HEK293 (cell line): ENCODE measurements around the gene PLXND1.

Experiments
- CTCF ChIA-PET: fragments of 350-600 bp; formaldehyde crosslinking; extraction: SDS; loops from one replicate; lab custom pipeline; 2021; ENCODE audit warnings: antibody characterized with exemption; lab: Yijun Ruan, JAX
- POLR2A ChIA-PET: fragments of 300-600 bp; formaldehyde crosslinking; extraction: SDS; loops from one replicate; lab custom pipeline; 2020; ENCODE audit warnings: antibody characterized with exemption, inconsistent platforms; lab: Yijun Ruan, JAX
- H3K27ac ChIP-seq: fragments of 200-500 bp; sonication (Bioruptor generic); 2 replicates; pipeline ENCODE4 v1.5.1; 2014; ENCODE audit warnings: low read depth, low read length, control low read depth, inconsistent platforms; ENCODE audit errors: extremely low read depth
- H3K36me3 ChIP-seq, 2 experiments: fragments of 200-500 bp in 1 of 2; sonication (Bioruptor generic) in 1 of 2; 1 replicate in 1 of 2; 2 replicates in 1 of 2; pipeline ENCODE4 v1.5.1; 2014 to 2017; ENCODE audit warnings: inconsistent platforms in 2 of 2, low read length in 2 of 2; ENCODE audit not compliant: control insufficient read depth in 2 of 2, insufficient read depth in 1 of 2
- H3K4me1 ChIP-seq: fragments of 200-500 bp; sonication (Bioruptor generic); 2 replicates; pipeline ENCODE4 v1.5.1; 2014; ENCODE audit warnings: mild to moderate bottlenecking, low read length, inconsistent platforms; ENCODE audit not compliant: control insufficient read depth, insufficient read depth
- H3K4me3 ChIP-seq: 2 replicates; pipeline ENCODE4 v1.5.1; 2011; ENCODE audit warnings: low read depth, mild to moderate bottlenecking, control low read depth, low read length, moderate library complexity
- H3K9me3 ChIP-seq: fragments of 200-500 bp; sonication (Bioruptor generic); 2 replicates; pipeline ENCODE4 v1.5.1; 2014; ENCODE audit warnings: low read depth, low read length, inconsistent platforms; ENCODE audit not compliant: control insufficient read depth, insufficient read depth
- GLI4 ChIP-seq: fragments of 450-650 bp; formaldehyde crosslinking; IDR thresholded peaks from 2 replicates; pipeline ENCODE4 v1.5.1; 2016; ENCODE audit warnings: missing biosample characterization, missing genetic modification characterization
- GLIS1 ChIP-seq: fragments of 450-650 bp; formaldehyde crosslinking; IDR thresholded peaks from 2 replicates; pipeline ENCODE4 v1.5.1; 2016; ENCODE audit warnings: missing biosample characterization, missing genetic modification characterization
- KLF8 ChIP-seq: fragments of 450-650 bp; formaldehyde crosslinking; IDR thresholded peaks from 2 replicates; pipeline ENCODE4 v1.5.1; 2016; ENCODE audit warnings: missing biosample characterization, missing genetic modification characterization
- ZEB2 ChIP-seq: fragments of 450-650 bp; formaldehyde crosslinking; IDR thresholded peaks from 2 replicates; pipeline ENCODE4 v1.5.1; 2016; ENCODE audit warnings: missing biosample characterization, missing genetic modification characterization
- ZFP69B ChIP-seq: fragments of 450-650 bp; formaldehyde crosslinking; IDR thresholded peaks from 2 replicates; pipeline ENCODE4 v1.5.1; 2016; ENCODE audit warnings: missing biosample characterization, missing genetic modification characterization
- ZNF112 ChIP-seq: fragments of 450-650 bp; formaldehyde crosslinking; IDR thresholded peaks from 2 replicates; pipeline ENCODE4 v1.5.0; 2017; ENCODE audit warnings: missing biosample characterization, missing genetic modification characterization
- ZNF157 ChIP-seq: fragments of 450-650 bp; formaldehyde crosslinking; IDR thresholded peaks from 2 replicates; pipeline ENCODE4 v1.5.1; 2016; ENCODE audit warnings: missing biosample characterization, missing genetic modification characterization
- ZNF248 ChIP-seq: fragments of 450-650 bp; formaldehyde crosslinking; IDR thresholded peaks from 2 replicates; pipeline ENCODE4 v1.5.1; 2017; ENCODE audit warnings: missing biosample characterization, missing genetic modification characterization
- ZNF341 ChIP-seq: fragments of 450-650 bp; formaldehyde crosslinking; IDR thresholded peaks from 2 replicates; pipeline ENCODE4; 2016; ENCODE audit warnings: low read depth, missing biosample characterization, missing genetic modification characterization
- ZNF37A ChIP-seq: fragments of 450-650 bp; IDR thresholded peaks from 2 replicates; pipeline ENCODE4 v1.5.1; 2018; ENCODE audit warnings: missing biosample characterization, missing genetic modification characterization
- ZNF600 ChIP-seq: fragments of 450-650 bp; formaldehyde crosslinking; IDR thresholded peaks from 2 replicates; pipeline ENCODE4 v1.5.1; 2016; ENCODE audit warnings: missing biosample characterization, missing genetic modification characterization
- ZNF701 ChIP-seq: fragments of 450-650 bp; formaldehyde crosslinking; IDR thresholded peaks from 2 replicates; pipeline ENCODE4 v1.5.1; 2016; ENCODE audit warnings: missing biosample characterization, missing genetic modification characterization
- TF ChIP-seq, protein P1 (sequence below): fragments of 450-650 bp; formaldehyde crosslinking; IDR thresholded peaks from 2 replicates; pipeline ENCODE4 v1.5.1; 2017; ENCODE audit warnings: missing biosample characterization, missing genetic modification characterization
- TF ChIP-seq, protein P2 (sequence below): fragments of 450-650 bp; formaldehyde crosslinking; IDR thresholded peaks from 2 replicates; pipeline ENCODE4 v1.5.1; 2016; ENCODE audit warnings: missing biosample characterization, missing genetic modification characterization
- TF ChIP-seq, protein P3 (sequence below): fragments of 450-650 bp; formaldehyde crosslinking; conservative IDR thresholded peaks from 2 replicates; pipeline ENCODE4 v1.5.1; 2016; ENCODE audit warnings: low read depth, missing biosample characterization, missing genetic modification characterization
- TF ChIP-seq, protein P4 (sequence below): fragments of 450-650 bp; formaldehyde crosslinking; IDR thresholded peaks from 2 replicates; pipeline ENCODE4 v1.5.1; 2016; ENCODE audit warnings: missing biosample characterization, missing genetic modification characterization, borderline replicate concordance

The PLXND1 gene

DNA sequence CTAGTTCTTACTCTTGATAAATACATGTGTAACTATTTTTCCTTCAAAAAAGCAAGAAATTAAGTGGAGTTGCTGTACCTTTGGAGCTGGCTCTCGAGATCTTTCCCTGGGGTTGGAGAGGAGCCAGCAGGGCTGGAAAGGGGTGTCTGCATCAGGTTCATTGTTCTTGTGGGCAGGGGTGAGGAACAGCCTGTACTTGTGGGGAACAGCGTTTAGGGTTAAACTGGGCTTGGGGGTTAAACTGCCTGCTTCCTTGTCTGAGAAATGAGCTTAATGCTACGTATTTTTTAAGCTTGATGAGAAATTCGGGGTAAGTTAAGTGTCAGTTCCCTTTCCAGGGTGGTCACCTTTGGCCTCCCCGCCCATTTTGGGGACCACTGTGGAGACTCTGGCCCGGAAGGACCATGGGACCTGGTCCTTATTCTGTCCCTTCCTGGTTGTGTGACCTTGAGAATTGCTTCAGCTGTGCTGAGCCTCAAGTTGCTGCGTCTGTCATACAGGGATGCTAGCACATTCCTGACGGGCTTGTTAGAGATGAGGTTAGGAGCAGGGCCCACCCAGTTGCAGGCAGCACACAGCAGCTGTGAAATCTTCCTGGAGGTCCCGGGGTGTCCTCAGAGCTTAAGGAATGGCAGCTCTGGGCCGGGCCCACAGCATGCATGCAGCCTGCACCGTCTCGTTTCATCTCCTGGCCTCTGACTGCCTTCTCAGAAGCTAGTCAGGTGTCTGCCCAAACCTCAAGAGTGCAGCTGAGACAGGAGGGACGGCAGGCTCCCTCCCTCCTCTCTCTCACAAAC lies 51.9 kb downstream of the PLXND1 start:
- CTCF ChIA-PET: interaction anchor here (0.6 to 1.0 kb wide), 3 partner anchors 53 to 64 kb away, joined by 3 read pairs; no protein-coding TSS in a partner anchor
- Histone ChIP-seq H3K4me1 (no peaks in the 10 kb centered on the region), H3K4me3 (no peak overlapping the region), H3K36me3 (peaks cover 0 to 30% of the 10 kb centered on the region in 2 experiments; a peak in 1 of 3 replicates), H3K9me3 (no peaks in the 10 kb centered on the region)
- TF ChIP-seq, protein P1, sequence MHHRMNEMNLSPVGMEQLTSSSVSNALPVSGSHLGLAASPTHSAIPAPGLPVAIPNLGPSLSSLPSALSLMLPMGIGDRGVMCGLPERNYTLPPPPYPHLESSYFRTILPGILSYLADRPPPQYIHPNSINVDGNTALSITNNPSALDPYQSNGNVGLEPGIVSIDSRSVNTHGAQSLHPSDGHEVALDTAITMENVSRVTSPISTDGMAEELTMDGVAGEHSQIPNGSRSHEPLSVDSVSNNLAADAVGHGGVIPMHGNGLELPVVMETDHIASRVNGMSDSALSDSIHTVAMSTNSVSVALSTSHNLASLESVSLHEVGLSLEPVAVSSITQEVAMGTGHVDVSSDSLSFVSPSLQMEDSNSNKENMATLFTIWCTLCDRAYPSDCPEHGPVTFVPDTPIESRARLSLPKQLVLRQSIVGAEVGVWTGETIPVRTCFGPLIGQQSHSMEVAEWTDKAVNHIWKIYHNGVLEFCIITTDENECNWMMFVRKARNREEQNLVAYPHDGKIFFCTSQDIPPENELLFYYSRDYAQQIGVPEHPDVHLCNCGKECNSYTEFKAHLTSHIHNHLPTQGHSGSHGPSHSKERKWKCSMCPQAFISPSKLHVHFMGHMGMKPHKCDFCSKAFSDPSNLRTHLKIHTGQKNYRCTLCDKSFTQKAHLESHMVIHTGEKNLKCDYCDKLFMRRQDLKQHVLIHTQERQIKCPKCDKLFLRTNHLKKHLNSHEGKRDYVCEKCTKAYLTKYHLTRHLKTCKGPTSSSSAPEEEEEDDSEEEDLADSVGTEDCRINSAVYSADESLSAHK (tag by site-specific recombination): no peak
- peak; percentile 75 for TF ChIP-seq ZNF341 (tag by site-specific recombination)
- TF ChIP-seq, all 188 proteins: peak for 1
- H3K27ac ChIP-seq: no peak overlapping the region
- POLR2A ChIA-PET: interaction anchor here (0.6 kb wide), 1 partner anchor 85 kb away, joined by 8 read pairs; no protein-coding TSS in a partner anchor

DNA sequence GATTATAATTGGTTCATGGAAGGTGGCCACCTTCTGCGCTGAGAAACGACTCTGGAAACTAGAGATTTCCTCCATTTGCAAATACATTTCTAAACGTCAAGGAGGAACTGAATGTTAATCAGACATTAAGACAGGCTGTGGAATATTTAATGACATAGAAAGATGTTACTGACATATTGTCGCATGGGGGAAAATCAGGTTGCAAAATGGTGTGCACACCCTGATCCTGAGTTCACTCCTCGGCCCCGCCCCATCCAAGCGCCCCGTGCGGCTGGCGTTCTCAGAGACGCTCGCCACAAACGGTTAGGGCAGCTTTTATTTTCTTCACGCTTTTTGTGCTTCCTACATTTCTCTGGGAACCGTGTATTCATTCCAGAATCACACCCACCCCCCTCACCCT lies 52.8 kb downstream of the PLXND1 start:
- Histone ChIP-seq H3K36me3 (peaks cover 0 to 22% of the 10 kb centered on the region in 2 experiments; a peak in 1 of 3 replicates), H3K27ac (no peak overlapping the region), H3K4me1 (no peaks in the 10 kb centered on the region), H3K9me3 (no peaks in the 10 kb centered on the region), H3K4me3 (no peak overlapping the region)
- CTCF ChIA-PET: no interaction called here
- POLR2A ChIA-PET: no interaction called here
- no peak for TF ChIP-seq ZFP69B
- TF ChIP-seq, protein P2, sequence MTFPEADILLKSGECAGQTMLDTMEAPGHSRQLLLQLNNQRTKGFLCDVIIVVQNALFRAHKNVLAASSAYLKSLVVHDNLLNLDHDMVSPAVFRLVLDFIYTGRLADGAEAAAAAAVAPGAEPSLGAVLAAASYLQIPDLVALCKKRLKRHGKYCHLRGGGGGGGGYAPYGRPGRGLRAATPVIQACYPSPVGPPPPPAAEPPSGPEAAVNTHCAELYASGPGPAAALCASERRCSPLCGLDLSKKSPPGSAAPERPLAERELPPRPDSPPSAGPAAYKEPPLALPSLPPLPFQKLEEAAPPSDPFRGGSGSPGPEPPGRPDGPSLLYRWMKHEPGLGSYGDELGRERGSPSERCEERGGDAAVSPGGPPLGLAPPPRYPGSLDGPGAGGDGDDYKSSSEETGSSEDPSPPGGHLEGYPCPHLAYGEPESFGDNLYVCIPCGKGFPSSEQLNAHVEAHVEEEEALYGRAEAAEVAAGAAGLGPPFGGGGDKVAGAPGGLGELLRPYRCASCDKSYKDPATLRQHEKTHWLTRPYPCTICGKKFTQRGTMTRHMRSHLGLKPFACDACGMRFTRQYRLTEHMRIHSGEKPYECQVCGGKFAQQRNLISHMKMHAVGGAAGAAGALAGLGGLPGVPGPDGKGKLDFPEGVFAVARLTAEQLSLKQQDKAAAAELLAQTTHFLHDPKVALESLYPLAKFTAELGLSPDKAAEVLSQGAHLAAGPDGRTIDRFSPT (tag by site-specific recombination): no peak
- TF ChIP-seq ZNF600 (tag by site-specific recombination): no peak
- no peak for TF ChIP-seq ZNF112 (tag by site-specific recombination)
- TF ChIP-seq, protein P3, sequence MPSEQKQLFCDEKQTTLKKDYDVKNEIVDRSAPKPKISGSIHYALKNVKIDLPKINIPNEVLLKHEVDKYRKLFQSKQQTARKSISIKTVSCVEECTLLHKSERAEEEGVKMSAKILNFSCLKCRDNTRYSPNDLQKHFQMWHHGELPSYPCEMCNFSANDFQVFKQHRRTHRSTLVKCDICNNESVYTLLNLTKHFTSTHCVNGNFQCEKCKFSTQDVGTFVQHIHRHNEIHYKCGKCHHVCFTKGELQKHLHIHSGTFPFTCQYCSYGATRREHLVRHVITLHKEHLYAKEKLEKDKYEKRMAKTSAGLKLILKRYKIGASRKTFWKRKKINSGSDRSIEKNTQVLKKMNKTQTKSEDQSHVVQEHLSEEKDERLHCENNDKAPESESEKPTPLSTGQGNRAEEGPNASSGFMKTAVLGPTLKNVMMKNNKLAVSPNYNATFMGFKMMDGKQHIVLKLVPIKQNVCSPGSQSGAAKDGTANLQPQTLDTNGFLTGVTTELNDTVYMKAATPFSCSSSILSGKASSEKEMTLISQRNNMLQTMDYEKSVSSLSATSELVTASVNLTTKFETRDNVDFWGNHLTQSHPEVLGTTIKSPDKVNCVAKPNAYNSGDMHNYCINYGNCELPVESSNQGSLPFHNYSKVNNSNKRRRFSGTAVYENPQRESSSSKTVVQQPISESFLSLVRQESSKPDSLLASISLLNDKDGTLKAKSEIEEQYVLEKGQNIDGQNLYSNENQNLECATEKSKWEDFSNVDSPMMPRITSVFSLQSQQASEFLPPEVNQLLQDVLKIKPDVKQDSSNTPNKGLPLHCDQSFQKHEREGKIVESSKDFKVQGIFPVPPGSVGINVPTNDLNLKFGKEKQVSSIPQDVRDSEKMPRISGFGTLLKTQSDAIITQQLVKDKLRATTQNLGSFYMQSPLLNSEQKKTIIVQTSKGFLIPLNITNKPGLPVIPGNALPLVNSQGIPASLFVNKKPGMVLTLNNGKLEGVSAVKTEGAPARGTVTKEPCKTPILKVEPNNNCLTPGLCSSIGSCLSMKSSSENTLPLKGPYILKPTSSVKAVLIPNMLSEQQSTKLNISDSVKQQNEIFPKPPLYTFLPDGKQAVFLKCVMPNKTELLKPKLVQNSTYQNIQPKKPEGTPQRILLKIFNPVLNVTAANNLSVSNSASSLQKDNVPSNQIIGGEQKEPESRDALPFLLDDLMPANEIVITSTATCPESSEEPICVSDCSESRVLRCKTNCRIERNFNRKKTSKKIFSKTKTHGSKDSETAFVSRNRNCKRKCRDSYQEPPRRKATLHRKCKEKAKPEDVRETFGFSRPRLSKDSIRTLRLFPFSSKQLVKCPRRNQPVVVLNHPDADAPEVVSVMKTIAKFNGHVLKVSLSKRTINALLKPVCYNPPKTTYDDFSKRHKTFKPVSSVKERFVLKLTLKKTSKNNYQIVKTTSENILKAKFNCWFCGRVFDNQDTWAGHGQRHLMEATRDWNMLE (tag by site-specific recombination): no peak
- no peak for TF ChIP-seq ZNF157 (tag by site-specific recombination)
- no peak for TF ChIP-seq ZNF248
- no peak for TF ChIP-seq ZNF37A
- no peak for TF ChIP-seq KLF8
- TF ChIP-seq GLIS1 (tag by site-specific recombination): no peak
- TF ChIP-seq ZEB2 (tag by site-specific recombination): no peak
- TF ChIP-seq GLI4: no peak
- no peak for TF ChIP-seq ZNF701
- TF ChIP-seq, protein P4, sequence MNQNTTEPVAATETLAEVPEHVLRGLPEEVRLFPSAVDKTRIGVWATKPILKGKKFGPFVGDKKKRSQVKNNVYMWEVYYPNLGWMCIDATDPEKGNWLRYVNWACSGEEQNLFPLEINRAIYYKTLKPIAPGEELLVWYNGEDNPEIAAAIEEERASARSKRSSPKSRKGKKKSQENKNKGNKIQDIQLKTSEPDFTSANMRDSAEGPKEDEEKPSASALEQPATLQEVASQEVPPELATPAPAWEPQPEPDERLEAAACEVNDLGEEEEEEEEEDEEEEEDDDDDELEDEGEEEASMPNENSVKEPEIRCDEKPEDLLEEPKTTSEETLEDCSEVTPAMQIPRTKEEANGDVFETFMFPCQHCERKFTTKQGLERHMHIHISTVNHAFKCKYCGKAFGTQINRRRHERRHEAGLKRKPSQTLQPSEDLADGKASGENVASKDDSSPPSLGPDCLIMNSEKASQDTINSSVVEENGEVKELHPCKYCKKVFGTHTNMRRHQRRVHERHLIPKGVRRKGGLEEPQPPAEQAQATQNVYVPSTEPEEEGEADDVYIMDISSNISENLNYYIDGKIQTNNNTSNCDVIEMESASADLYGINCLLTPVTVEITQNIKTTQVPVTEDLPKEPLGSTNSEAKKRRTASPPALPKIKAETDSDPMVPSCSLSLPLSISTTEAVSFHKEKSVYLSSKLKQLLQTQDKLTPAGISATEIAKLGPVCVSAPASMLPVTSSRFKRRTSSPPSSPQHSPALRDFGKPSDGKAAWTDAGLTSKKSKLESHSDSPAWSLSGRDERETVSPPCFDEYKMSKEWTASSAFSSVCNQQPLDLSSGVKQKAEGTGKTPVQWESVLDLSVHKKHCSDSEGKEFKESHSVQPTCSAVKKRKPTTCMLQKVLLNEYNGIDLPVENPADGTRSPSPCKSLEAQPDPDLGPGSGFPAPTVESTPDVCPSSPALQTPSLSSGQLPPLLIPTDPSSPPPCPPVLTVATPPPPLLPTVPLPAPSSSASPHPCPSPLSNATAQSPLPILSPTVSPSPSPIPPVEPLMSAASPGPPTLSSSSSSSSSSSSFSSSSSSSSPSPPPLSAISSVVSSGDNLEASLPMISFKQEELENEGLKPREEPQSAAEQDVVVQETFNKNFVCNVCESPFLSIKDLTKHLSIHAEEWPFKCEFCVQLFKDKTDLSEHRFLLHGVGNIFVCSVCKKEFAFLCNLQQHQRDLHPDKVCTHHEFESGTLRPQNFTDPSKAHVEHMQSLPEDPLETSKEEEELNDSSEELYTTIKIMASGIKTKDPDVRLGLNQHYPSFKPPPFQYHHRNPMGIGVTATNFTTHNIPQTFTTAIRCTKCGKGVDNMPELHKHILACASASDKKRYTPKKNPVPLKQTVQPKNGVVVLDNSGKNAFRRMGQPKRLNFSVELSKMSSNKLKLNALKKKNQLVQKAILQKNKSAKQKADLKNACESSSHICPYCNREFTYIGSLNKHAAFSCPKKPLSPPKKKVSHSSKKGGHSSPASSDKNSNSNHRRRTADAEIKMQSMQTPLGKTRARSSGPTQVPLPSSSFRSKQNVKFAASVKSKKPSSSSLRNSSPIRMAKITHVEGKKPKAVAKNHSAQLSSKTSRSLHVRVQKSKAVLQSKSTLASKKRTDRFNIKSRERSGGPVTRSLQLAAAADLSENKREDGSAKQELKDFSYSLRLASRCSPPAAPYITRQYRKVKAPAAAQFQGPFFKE: no peak
